H1 (cell line): ENCODE measurements around the gene ILF2. TPM values are rescaled to one million over a fixed set of nuclear protein-coding genes. Genes with fewer than 3 reads are reported as not detected.

ENCODE experiments used
- CHD1 ChIP-seq: IDR thresholded peaks from 2 replicates; pipeline ENCODE4 v1.6.1; 2012; ENCODE audit warnings: low read depth, low read length, improper control_type of control experiment
- CHD2 ChIP-seq: IDR thresholded peaks from 2 replicates; pipeline ENCODE4 v1.6.1; 2012; ENCODE audit warnings: low read length, improper control_type of control experiment
- EGR1 ChIP-seq: IDR thresholded peaks from 2 replicates; pipeline ENCODE4 v1.6.1; 2011; ENCODE audit warnings: low read depth, low read length, borderline replicate concordance
- EZH2 ChIP-seq: fragments of 200-600 bp; sonication (generic); IDR thresholded peaks from 2 replicates; pipeline ENCODE4 v1.7.1; 2012; ENCODE audit warnings: low read depth, mild to moderate bottlenecking, moderate library complexity, low read length, inconsistent platforms; ENCODE audit not compliant: severe bottlenecking
- FOSL1 ChIP-seq: IDR thresholded peaks from 2 replicates; pipeline ENCODE4 v1.6.1; 2011; ENCODE audit warnings: mild to moderate bottlenecking, low read depth, low read length, moderate library complexity; ENCODE audit not compliant: insufficient read depth
- GABPA ChIP-seq: IDR thresholded peaks from 2 replicates; pipeline ENCODE4 v1.6.1; 2011; ENCODE audit warnings: mild to moderate bottlenecking, low read length, moderate library complexity, borderline replicate concordance; ENCODE audit not compliant: insufficient read depth
- HDAC2 ChIP-seq, 2 experiments: fragments of 300-600 bp in 1 of 2; sonication (generic) in 1 of 2; IDR thresholded peaks; 2 replicates each; pipeline ENCODE4 v1.6.1; 2011 to 2012; ENCODE audit warnings: low read depth in 2 of 2, low read length in 2 of 2, mild to moderate bottlenecking in 2 of 2, moderate library complexity in 2 of 2, borderline replicate concordance in 1 of 2, inconsistent platforms in 1 of 2
- KDM1A ChIP-seq: fragments of 200-600, 300-600 bp; sonication (generic); IDR thresholded peaks from 2 replicates; pipeline ENCODE4 v1.7.1; 2016; ENCODE audit warnings: mild to moderate bottlenecking, low read length, borderline replicate concordance
- KDM4A ChIP-seq: IDR thresholded peaks from one replicate; pipeline ENCODE4 v1.7.1; 2012; ENCODE audit warnings: low read depth, mild to moderate bottlenecking, moderate library complexity, low read length, inconsistent platforms; ENCODE audit not compliant: severe bottlenecking
- NANOG ChIP-seq: IDR thresholded peaks from 2 replicates; pipeline ENCODE4 v1.6.1; 2011; ENCODE audit warnings: low read length, low read depth, mild to moderate bottlenecking, inconsistent platforms; ENCODE audit not compliant: insufficient read depth, poor library complexity, severe bottlenecking
- NRF1 ChIP-seq: IDR thresholded peaks from 2 replicates; pipeline ENCODE4 v1.6.1; 2011; ENCODE audit warnings: mild to moderate bottlenecking, low read depth, low read length, improper control_type of control experiment
- PHF8 ChIP-seq: fragments of 200-600 bp; sonication (generic); conservative IDR thresholded peaks from 2 replicates; pipeline ENCODE4 v1.7.1; 2012; ENCODE audit warnings: low read depth, mild to moderate bottlenecking, inconsistent platforms, low read length, moderate library complexity
- POU5F1 ChIP-seq: IDR thresholded peaks from 2 replicates; pipeline ENCODE4 v1.6.1; 2011; ENCODE audit warnings: low read depth, mild to moderate bottlenecking, low read length, moderate library complexity
- RBBP5 ChIP-seq: IDR thresholded peaks from 2 replicates; pipeline ENCODE4 v1.7.1; 2012; ENCODE audit warnings: low read depth, mild to moderate bottlenecking, inconsistent platforms, low read length, moderate library complexity, borderline replicate concordance
- SIX5 ChIP-seq: IDR thresholded peaks from 2 replicates; pipeline ENCODE4 v1.6.1; 2011; ENCODE audit warnings: mild to moderate bottlenecking, low read depth, low read length
- SP1 ChIP-seq: IDR thresholded peaks from 2 replicates; pipeline ENCODE4 v1.6.1; 2011; ENCODE audit warnings: low read depth, low read length
- SRF ChIP-seq: IDR thresholded peaks from 2 replicates; pipeline ENCODE4 v1.6.1; 2011; ENCODE audit warnings: mild to moderate bottlenecking, low read depth, low read length, moderate library complexity
- TAF1 ChIP-seq: IDR thresholded peaks from 2 replicates; pipeline ENCODE4 v1.6.1; 2011; ENCODE audit warnings: mild to moderate bottlenecking, low read depth, low read length
- TCF12 ChIP-seq: IDR thresholded peaks from 2 replicates; pipeline ENCODE4 v1.6.1; 2011; ENCODE audit warnings: low read depth, mild to moderate bottlenecking, low read length
- TEAD4 ChIP-seq: IDR thresholded peaks from 2 replicates; pipeline ENCODE4 v1.6.1; 2012; ENCODE audit warnings: low read depth, low read length, inconsistent platforms, mixed read lengths
- YY1 ChIP-seq: IDR thresholded peaks from 2 replicates; pipeline ENCODE4 v1.6.1; 2011; ENCODE audit warnings: low read depth, mild to moderate bottlenecking, low read length
- polyA plus RNA-seq, 7 experiments: library from polyadenylated mRNA; depleted of rRNA in 3 of 7; stranded (reverse) in 5 of 7; unstranded in 2 of 7; fragments of >200 nt in 5 of 7; fragments of 200-250 nt in 2 of 7; gene quantifications; 1 replicate in 5 of 7; 2 replicates in 1 of 7; 4 replicates in 1 of 7; pipeline versions ENCODE4 v1.2.1 to v1.2.3, GENCODE V29; 2011 to 2013; ENCODE audit warnings: missing spikeins in 2 of 7, mixed read lengths in 2 of 7
- total RNA-seq: library from RNA; stranded (reverse); fragmentation: NEBNext Ultra II Directional; extraction: Animal tissue kit (Norgen Biotek cat#: 25700); gene quantifications from 2 replicates; pipeline ENCODE4 v1.2.1, GENCODE V29; 2021
- TF ChIP-seq, protein P1 (sequence below), 3 experiments: IDR thresholded peaks; 1 replicate in 2 of 3; 2 replicates in 1 of 3; pipeline versions ENCODE4 v1.5.1 to v1.6.1; 2011; ENCODE audit warnings: low read length in 3 of 3, mild to moderate bottlenecking in 3 of 3, inconsistent platforms in 2 of 3, low read depth in 1 of 3, moderate library complexity in 1 of 3; ENCODE audit not compliant: insufficient read depth in 1 of 3; ENCODE audit errors: control extremely low read depth in 1 of 3

ILF2 gene
- total and polyA plus RNA-seq, 2 of the 8 experiments (the other 6 are each of a cell fraction or from before 2014, with no cell fraction given) = 389 to 474 TPM

DNA sequence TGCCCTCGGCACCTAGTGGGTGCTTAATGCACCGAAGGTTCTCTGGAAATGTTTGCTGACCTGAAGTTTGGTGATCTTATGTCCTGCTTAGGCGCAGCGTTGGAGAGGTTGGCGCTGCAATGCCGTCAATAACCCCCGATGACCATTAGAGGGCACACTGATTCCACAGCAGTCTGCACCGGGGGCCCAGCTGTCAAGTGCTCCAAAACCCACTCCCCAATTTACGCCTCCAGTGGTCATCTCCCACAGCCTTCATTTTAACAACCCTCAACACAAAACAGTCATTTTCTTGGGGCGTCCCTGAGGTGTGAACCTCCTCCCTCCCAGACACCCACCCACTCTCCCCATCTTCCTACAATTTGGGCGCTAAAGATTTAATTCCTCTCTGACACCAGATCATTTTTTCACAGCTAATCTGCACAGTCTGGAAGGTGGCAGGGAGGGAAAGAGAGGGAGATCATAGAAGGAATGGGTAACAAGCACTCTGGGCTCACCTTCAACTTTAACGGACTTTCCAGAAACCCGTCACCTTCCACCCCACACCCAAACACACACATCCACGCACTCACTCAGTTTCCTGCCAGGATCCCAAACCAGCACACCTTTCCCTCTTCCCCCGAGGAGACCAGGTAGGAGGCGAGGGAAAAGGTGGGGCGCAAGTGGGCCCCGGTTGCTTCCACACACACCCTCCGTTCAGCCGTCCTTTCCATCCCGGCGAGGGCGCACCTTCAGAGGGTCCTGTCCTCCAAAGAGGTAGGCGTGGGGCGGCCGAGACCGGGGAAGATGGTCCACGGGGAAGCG, 7.1 kb upstream of the ILF2 start (continued):
- TF ChIP-seq SRF (no peak), CHD2 (no peak), NRF1 (no peak), RBBP5 (no peak), CHD1 (no peak), POU5F1 (no peak), YY1 (no peak), TCF12 (no peak), NANOG (no peak), EGR1 (no peak), TEAD4 (no peak), TAF1 (no peak), GABPA (no peak), HDAC2 (IDR thresholded peaks at IDR 0.05; ENCODE audit: borderline replicate concordance in 1 of 2, low read depth in 2 of 2, low read length in 2 of 2) (peak; percentile 64 to 76; a peak in 2 of 4 replicates), KDM4A (no peak), PHF8 (no peak), KDM1A (0 out of 2 replicates have a peak, but pooled peaks have one; percentile 8), SP1 (no peak), SIX5 (no peak), FOSL1 (no peak), EZH2 (no peak)
- TF ChIP-seq, protein P1, sequence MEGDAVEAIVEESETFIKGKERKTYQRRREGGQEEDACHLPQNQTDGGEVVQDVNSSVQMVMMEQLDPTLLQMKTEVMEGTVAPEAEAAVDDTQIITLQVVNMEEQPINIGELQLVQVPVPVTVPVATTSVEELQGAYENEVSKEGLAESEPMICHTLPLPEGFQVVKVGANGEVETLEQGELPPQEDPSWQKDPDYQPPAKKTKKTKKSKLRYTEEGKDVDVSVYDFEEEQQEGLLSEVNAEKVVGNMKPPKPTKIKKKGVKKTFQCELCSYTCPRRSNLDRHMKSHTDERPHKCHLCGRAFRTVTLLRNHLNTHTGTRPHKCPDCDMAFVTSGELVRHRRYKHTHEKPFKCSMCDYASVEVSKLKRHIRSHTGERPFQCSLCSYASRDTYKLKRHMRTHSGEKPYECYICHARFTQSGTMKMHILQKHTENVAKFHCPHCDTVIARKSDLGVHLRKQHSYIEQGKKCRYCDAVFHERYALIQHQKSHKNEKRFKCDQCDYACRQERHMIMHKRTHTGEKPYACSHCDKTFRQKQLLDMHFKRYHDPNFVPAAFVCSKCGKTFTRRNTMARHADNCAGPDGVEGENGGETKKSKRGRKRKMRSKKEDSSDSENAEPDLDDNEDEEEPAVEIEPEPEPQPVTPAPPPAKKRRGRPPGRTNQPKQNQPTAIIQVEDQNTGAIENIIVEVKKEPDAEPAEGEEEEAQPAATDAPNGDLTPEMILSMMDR (IDR thresholded peaks at IDR 0.05; ENCODE audit: control extremely low read depth in 1 of 3, insufficient read depth in 1 of 3, low read depth in 1 of 3, low read length in 3 of 3) = peak; percentile 97 to 98 (median 98)
